ENCODE results near the gene LRRC75A. TPM values are rescaled to one million over a fixed set of nuclear protein-coding genes. Genes with fewer than 3 reads are reported as not detected.

LRRC75A gene
- total RNA-seq, 1 donor from 2014 or later, result 7.3 TPM

DNA sequence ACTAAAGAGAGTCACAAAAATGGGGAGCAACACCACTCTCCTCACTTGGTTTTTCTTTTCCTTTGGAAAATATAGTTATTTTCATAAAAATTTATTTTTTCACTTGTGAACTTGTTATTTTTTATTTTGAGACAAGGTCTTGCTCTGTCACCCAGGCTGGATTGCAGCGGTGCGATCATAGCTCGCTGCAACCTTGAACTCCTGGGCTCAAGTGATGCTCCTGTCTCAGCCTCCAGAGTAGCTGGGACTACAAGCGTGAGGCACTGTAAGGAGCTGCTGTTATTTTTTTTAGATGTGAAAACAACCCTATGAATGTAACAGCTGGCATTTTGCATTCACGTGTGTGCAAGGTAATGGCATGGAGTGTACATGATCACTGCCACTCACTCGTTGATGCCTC, 24.9 kb downstream of the LRRC75A start:
- TF ChIP-seq, protein P1, sequence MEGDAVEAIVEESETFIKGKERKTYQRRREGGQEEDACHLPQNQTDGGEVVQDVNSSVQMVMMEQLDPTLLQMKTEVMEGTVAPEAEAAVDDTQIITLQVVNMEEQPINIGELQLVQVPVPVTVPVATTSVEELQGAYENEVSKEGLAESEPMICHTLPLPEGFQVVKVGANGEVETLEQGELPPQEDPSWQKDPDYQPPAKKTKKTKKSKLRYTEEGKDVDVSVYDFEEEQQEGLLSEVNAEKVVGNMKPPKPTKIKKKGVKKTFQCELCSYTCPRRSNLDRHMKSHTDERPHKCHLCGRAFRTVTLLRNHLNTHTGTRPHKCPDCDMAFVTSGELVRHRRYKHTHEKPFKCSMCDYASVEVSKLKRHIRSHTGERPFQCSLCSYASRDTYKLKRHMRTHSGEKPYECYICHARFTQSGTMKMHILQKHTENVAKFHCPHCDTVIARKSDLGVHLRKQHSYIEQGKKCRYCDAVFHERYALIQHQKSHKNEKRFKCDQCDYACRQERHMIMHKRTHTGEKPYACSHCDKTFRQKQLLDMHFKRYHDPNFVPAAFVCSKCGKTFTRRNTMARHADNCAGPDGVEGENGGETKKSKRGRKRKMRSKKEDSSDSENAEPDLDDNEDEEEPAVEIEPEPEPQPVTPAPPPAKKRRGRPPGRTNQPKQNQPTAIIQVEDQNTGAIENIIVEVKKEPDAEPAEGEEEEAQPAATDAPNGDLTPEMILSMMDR (IDR thresholded peaks at IDR 0.05; ENCODE audit: partially characterized antibody, unreplicated experiment), result no peak
- no peaks in the 10 kb centered on the region for H3K36me3 Mint-ChIP-seq (ENCODE audit: unreplicated experiment)
- no peak overlapping the region for H3K27ac Mint-ChIP-seq (ENCODE audit: unreplicated experiment)
- H3K27me3 Mint-ChIP-seq (ENCODE audit: unreplicated experiment), result peaks cover 13% of the 10 kb centered on the region
- H3K9me3 Mint-ChIP-seq (ENCODE audit: unreplicated experiment), result peaks cover 1% of the 10 kb centered on the region
- peaks cover 33% of the 10 kb centered on the region for H3K4me1 Mint-ChIP-seq (ENCODE audit: low read depth, unreplicated experiment)
- no peak for DNase-seq
- no peak overlapping the region for H3K4me3 Mint-ChIP-seq (ENCODE audit: unreplicated experiment)

DNA sequence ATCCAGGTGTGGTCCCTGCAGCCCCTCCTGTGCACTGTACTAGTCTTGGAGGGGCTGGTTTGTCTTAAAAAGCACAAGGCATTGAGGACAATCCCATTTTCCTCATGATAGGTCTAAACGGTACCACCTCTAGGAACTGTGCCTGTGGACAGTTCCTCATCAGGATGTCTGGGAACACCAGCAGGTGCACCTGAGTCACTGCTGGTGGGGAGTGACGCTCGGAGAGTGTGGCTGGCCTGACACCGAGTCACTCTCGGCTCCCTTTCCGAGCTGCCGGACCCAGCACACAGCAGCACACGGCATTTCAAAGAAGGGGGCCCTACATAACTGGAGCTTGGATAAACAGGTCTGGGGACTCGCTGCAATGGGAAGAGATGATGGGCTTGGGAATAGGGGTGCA, 25.6 kb downstream of the LRRC75A start:
- TF ChIP-seq, protein P1 (IDR thresholded peaks at IDR 0.05; ENCODE audit: partially characterized antibody, unreplicated experiment), result no peak
- no peaks in the 10 kb centered on the region for H3K36me3 Mint-ChIP-seq (ENCODE audit: unreplicated experiment)
- H3K9me3 Mint-ChIP-seq (ENCODE audit: unreplicated experiment), result peaks cover 1% of the 10 kb centered on the region
- DNase-seq, result no peak
- no peak overlapping the region for H3K4me3 Mint-ChIP-seq (ENCODE audit: unreplicated experiment)
- H3K4me1 Mint-ChIP-seq (ENCODE audit: low read depth, unreplicated experiment), result peaks cover 30% of the 10 kb centered on the region
- peaks cover 13% of the 10 kb centered on the region for H3K27me3 Mint-ChIP-seq (ENCODE audit: unreplicated experiment)
- H3K27ac Mint-ChIP-seq (ENCODE audit: unreplicated experiment), result peak overlapping the region; percentile 6

DNA sequence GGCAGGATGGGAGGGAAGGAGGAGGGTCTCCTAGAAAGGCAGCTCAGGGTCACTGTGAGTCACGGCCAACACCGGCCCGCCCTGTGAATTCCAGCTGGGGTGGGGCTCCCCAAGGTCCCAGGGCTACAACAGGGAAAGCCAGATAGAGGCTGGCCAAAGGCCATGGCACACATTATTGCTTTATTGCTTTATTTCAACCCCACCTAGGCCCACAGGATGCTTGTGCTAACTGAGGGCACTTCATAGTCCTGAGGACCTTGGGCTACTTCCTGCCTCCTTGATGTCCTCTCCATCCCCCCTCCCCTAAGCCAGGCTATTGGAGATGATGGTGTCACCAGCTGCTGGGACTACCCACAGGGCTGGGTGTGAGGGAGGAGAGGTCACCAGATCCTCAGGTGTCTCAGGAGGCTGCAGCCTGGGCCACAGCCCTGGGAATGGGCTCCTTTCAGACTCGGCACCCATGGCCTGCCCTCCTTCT, 26.1 kb downstream of the LRRC75A start:
- H3K36me3 Mint-ChIP-seq (ENCODE audit: unreplicated experiment), result no peaks in the 10 kb centered on the region
- DNase-seq, result no peak
- TF ChIP-seq, protein P1 (IDR thresholded peaks at IDR 0.05; ENCODE audit: partially characterized antibody, unreplicated experiment), result no peak
- H3K4me3 Mint-ChIP-seq (ENCODE audit: unreplicated experiment), result no peak overlapping the region
- H3K27me3 Mint-ChIP-seq (ENCODE audit: unreplicated experiment), result peaks cover 13% of the 10 kb centered on the region
- peaks cover 1% of the 10 kb centered on the region for H3K9me3 Mint-ChIP-seq (ENCODE audit: unreplicated experiment)
- no peak overlapping the region for H3K27ac Mint-ChIP-seq (ENCODE audit: unreplicated experiment)
- peaks cover 30% of the 10 kb centered on the region for H3K4me1 Mint-ChIP-seq (ENCODE audit: low read depth, unreplicated experiment)

DNA sequence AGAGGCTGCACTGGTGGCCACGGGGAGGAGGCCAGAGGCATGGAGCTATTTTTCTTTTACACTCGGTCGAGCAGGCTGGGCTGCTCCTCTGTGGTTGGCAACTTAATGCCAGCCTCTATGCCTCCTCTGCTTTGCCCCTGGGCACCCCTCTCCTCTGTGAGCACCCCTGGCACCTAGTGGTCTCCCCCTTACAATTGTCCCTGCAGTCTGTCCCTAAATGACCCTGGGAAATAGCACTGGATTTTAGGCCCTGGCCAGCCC, 27.0 kb downstream of the LRRC75A start:
- Mint-ChIP-seq H3K27me3 (ENCODE audit: unreplicated experiment) (peaks cover 13% of the 10 kb centered on the region), H3K4me1 (ENCODE audit: low read depth, unreplicated experiment) (peaks cover 23% of the 10 kb centered on the region), H3K36me3 (ENCODE audit: unreplicated experiment) (no peaks in the 10 kb centered on the region), H3K27ac (ENCODE audit: unreplicated experiment) (no peak overlapping the region), H3K9me3 (ENCODE audit: unreplicated experiment) (peaks cover 1% of the 10 kb centered on the region), H3K4me3 (ENCODE audit: unreplicated experiment) (no peak overlapping the region)
- TF ChIP-seq, protein P1 (IDR thresholded peaks at IDR 0.05; ENCODE audit: partially characterized antibody, unreplicated experiment), result no peak
- no peak for DNase-seq

DNA sequence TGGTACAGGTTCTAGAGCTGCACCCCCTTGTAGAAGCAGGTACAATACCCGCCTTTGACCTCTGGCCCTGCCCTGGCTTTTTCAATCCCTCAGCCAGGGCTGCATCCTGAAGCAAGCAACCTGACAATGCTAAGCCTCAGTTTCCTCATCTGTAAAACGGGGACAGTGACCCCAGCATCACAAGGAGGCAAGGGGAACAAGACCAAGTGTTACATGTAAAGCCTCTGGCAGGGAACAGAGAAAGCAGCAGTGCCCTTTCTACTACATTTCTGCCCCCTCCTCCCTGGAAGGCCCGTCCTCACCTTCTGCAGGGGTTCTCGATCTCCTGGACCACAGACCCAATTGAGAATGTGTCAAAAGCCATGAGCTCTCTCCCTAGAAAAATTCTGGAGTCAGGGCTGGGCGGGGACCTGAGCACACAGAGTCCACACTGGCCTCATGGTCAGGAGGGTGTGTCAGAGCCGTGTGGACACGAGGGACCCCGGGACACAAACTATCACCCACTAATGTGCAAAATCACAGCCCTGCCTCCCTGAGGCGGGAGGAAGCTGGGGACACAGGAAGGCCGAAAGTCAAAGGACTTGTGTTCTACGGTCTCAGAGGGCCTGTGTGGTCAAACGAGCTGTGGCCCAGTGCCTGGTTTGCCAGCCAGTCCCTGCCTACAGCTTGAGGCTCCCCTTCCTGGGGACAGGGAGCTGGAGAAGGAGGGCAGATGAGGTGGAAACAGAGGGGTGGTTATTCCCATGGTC, 27.5 kb downstream of the LRRC75A start:
- Mint-ChIP-seq H3K4me1 (ENCODE audit: low read depth, unreplicated experiment) (peaks cover 18% of the 10 kb centered on the region), H3K9me3 (ENCODE audit: unreplicated experiment) (peaks cover 1% of the 10 kb centered on the region), H3K4me3 (ENCODE audit: unreplicated experiment) (no peak overlapping the region), H3K27me3 (ENCODE audit: unreplicated experiment) (peaks cover 13% of the 10 kb centered on the region), H3K27ac (ENCODE audit: unreplicated experiment) (peak overlapping the region; percentile 73), H3K36me3 (ENCODE audit: unreplicated experiment) (no peaks in the 10 kb centered on the region)
- TF ChIP-seq, protein P1 (IDR thresholded peaks at IDR 0.05; ENCODE audit: partially characterized antibody, unreplicated experiment), result no peak
- DNase-seq, result no peak
